GM19043 (cell line): ENCODE results near the gene IFNG.

ENCODE experiments used
- ATAC-seq: cut with Tn5 transposase; IDR thresholded peaks from one replicate; pipeline ENCODE4 v1.9.1; 2021; ENCODE audit warnings: low read depth; ENCODE audit not compliant: unreplicated experiment

Gene IFNG

DNA sequence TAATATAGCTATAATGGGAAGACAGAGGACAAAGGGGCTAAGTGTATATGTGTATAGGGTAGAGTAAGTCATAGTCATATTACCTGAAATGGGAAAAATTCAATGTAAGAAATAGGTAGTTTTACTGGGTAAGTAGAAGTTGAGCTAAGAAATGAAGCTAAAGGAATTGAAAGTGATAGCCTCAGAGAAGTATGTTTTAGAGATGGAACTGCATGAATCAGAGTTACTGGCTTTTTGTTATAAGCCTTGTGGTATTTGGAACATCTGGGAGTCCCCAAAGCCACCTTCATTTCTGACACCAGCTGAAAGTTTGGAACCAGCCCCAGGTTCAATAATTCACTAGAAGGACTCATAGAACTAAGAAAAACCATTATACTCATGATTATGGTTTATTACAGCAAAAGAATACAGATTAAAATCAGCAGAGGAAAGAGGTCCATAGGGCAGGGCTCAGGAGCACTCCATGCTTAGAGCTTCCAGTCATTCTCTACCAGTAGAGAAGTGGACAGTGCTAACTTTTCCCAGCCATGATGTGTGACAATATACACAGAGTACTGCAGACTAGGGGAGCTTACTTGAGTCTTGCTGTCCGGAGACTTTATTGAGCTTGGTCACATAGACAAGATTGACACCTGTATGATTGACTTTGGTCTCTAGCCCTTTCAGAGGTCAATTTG is 9.8 kb upstream of the IFNG start:
- no peak for ATAC-seq

DNA sequence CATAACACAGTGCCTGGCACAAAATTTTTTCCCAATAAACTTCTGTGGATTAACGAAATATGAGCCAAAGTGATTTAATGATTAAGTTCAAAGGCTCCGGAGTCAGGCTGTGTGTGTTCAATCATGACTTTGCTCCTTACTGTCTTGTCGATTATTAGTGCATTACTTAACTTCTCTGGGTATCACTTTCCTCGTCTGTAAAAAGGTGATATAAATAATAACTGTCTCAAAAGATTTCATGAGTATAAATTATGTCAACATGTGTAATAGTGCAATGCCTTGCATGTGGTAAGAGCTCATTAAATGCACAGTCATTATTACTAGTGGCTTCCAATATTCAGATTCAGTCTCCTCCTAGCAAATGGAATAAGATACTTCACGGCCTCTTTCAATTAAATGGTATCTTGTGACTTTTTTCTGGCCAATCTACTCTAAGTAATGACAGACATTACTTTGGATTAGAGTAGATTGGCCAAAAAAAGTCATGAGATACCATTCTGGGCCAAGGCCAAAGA is 6.8 kb upstream of the IFNG start:
- ATAC-seq: no peak

GRCh38 chr12:68163560-68164081 is 4.1 kb upstream of the IFNG start:
- ATAC-seq: peak; percentile 57

GRCh38 chr12:68162374-68162773 is 2.8 kb upstream of the IFNG start:
- no peak for ATAC-seq

DNA sequence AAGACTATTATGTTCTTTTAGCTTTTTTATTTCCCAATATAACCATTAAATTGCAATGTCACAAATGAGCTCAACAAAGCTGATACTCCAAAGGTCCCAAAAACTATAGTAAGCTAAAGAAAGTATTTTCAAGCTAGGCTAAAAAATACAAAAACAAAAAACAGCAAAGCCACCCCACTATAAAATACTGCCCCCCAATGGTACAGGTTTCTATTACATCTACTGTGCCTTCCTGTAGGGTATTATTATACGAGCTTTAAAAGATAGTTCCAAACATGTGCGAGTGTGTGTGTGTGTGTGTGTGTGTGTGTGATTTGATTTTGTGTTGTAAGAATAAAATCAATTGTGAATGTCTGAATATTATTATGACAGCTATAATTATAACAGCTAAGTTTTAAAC is 1.1 kb downstream of the IFNG start:
- ATAC-seq: no peak

DNA sequence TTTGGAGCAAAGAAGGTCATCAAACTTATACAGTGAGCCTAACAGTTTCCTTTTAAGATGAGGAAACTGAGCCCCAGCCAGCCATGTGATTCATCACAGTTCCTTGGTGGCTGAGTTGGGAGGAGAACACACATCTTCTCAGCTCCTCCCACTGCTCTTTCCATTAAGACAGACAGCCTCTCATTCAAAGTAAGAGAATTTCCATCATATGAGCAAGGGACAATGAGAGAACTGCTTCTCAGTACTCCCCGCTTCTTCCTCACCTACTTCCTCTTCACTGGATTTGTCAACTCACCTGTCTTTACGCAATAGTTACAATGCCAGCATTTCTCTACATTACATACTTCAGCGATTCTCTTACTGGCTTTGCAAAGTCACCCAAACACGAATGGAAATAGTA is 2.2 kb downstream of the IFNG start:
- no peak for ATAC-seq

GRCh38 chr12:68156636-68157035 is 2.9 kb downstream of the IFNG start:
- no peak for ATAC-seq

- no peak for ATAC-seq
These were observed 4.8 kb downstream of the IFNG start for GRCh38 chr12:68154779-68155178.

GRCh38 chr12:68148261-68148951 is 11.1 kb downstream of the IFNG start:
- no peak for ATAC-seq

DNA sequence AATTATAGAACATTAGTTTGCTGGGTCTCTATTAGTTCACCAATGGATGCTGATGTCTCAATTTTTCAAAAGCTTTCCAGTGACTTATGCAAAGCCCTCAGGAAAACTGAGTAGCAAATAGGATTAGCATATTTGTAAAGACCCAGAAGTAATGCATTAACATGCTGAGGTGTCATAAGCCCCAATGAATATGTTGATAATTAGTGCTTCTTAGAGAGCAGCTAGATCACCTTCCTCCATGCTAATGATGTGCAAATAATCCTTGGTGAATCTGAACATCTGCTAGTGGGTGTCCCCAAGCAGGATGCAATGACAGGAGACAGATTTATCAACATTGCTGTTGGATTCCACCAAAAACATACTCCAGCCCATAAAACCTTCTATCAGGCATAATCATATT is 19.0 kb downstream of the IFNG start:
- no peak for ATAC-seq

DNA sequence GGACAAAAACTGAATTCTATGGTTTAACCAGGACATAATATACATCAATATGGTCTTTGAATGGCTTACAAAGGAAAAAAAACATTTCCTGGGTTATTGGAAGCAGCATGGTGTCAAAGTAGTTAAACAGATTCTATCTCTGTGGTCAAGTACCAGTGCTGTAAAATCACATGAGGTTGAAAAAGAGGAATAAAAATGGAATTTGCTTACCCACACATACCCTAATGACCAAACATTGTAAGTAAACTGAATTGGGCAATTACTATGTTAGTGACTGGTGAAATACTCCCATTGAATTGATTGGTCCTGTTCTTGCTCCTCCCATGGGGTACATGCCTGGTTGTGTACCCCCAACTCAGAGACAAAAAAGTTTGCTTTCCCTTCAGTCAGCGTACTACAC is 19.6 kb downstream of the IFNG start:
- no peak for ATAC-seq

DNA sequence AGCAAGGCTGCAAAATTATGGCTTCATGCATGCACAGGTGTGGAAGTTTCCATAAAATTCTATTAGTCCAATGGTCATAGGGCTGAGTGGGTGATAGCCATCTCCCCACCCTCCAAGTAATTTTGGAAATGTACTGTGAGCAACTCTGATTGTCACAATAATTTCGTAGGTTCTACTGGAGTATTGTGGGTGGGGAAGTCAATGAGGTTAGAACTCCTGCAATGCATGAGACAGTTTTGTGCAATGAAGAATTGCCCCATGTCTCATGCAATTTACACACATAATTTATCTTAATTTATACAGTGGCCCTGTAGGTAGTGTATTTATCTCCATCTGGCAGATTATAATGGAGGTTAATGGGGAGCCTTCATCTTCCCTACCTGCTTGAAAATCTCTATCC is 20.5 kb downstream of the IFNG start:
- no peak for ATAC-seq

GRCh38 chr12:68138480-68138879 is 21.1 kb downstream of the IFNG start:
- ATAC-seq: no peak

- ATAC-seq: no peak
These were observed 22.2 kb downstream of the IFNG start for GRCh38 chr12:68137335-68137830.

GRCh38 chr12:68135520-68135919 is 24.0 kb downstream of the IFNG start:
- no peak for ATAC-seq

GRCh38 chr12:68131867-68132414 is 27.6 kb downstream of the IFNG start:
- no peak for ATAC-seq

- no peak for ATAC-seq
These were observed 29.6 kb downstream of the IFNG start for GRCh38 chr12:68129979-68130378.

DNA sequence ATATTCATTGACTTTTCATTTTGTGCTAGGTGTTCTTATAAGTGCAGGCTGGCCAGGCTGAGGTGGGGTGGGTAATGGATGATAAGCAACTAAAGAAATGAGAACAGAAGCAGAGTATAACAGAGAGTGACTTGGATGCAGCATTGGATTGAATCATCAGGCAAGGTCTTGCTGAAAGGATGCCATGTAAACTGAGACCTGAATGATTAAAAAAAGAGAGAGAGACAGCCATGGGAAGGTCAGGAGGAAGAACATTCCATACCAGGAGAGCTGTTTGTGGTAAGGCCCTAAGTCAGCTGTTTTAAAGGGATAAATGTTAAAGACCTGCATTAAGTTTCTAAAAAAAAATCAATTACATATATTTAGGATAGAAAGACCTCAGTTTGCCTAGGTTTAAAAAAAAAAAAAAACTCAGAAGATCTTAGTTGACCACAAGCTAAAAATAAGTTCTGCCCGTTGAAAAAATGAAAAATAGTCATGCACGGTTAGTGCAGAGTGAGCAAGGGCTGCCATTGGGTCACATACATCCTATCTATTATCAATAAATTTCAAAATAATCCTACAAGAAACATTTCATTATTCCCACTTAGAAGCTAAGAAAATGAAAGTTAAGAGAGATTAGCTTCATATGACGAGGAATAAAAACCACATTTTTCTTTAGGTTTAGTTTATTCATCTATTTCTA is 37.2 kb downstream of the IFNG start:
- ATAC-seq: no peak

DNA sequence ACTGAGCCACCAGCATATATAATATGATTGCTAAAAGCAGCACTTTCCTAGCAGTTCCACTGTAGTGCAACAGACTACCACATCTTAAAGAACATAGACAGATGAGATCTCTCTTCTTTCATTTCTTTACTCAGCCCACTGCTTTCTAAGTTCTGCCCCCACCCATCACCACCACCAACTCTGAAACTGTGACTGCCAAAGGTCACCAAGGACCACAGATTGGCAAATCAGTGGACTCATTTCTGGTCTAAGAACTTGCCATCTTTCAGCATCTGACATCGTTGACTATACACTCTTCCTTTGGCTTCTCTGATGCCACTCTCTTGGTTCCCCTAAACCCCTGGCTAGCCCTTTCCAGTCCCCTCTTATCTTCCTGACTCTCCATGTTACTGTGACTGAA is 38.4 kb downstream of the IFNG start:
- no peak for ATAC-seq

- ATAC-seq: peak; percentile 96
These were observed 39.8 kb downstream of the IFNG start for GRCh38 chr12:68119724-68120211.

- ATAC-seq: peak; percentile 35
These were observed 40.3 kb downstream of the IFNG start for GRCh38 chr12:68119250-68119649.
